GM12892 (cell line): Measurements from ENCODE around the gene TPRG1.

Source experiments
- POLR2A ChIP-seq: IDR thresholded peaks from 2 replicates; pipeline ENCODE4 v1.6.1; 2011; ENCODE audit warnings: low read depth, low read length, control low read depth
- POLR2AphosphoS5 ChIP-seq: IDR thresholded peaks from 2 replicates; pipeline ENCODE4 v1.6.1; 2011; ENCODE audit warnings: low read depth, low read length, control low read depth
- TAF1 ChIP-seq: IDR thresholded peaks from 2 replicates; pipeline ENCODE4 v1.6.1; 2011; ENCODE audit warnings: low read depth, mild to moderate bottlenecking, control low read depth, low read length, borderline replicate concordance

GRCh38 chr3:189311521-189311920 lies 139.8 kb downstream of the TPRG1 start:
- TF ChIP-seq POLR2AphosphoS5, result no peak
- no peak for TF ChIP-seq POLR2A
- no peak for TF ChIP-seq TAF1
